GM10847 (cell line): Measurements from ENCODE around the gene GTF2H3.

Experiments
- POLR2A ChIP-seq: IDR thresholded peaks from 2 replicates; pipeline ENCODE4 v1.6.1; 2011; ENCODE audit not compliant: insufficient read length; ENCODE audit errors: extremely low read depth

Gene GTF2H3

DNA sequence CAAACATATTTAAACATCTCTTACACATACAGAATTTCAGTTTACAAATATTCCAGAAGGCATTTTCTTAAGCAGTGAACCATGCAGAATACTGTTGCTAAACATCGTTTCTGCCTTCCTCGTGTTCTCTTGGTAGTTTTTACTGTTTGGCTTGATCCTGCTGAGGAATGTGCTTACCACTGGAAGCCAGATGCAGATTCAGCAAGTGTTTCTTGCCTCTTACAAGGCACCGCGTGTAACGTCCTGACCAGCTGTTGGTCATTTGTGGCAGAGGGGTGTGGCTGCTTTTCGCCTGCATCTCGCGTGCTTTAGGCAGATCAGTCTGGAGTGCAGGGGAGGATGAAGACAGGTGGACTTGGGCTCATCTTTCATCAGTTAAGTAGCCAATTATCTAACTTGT, 12.5 kb upstream of the GTF2H3 start:
- TF ChIP-seq POLR2A = no peak

DNA sequence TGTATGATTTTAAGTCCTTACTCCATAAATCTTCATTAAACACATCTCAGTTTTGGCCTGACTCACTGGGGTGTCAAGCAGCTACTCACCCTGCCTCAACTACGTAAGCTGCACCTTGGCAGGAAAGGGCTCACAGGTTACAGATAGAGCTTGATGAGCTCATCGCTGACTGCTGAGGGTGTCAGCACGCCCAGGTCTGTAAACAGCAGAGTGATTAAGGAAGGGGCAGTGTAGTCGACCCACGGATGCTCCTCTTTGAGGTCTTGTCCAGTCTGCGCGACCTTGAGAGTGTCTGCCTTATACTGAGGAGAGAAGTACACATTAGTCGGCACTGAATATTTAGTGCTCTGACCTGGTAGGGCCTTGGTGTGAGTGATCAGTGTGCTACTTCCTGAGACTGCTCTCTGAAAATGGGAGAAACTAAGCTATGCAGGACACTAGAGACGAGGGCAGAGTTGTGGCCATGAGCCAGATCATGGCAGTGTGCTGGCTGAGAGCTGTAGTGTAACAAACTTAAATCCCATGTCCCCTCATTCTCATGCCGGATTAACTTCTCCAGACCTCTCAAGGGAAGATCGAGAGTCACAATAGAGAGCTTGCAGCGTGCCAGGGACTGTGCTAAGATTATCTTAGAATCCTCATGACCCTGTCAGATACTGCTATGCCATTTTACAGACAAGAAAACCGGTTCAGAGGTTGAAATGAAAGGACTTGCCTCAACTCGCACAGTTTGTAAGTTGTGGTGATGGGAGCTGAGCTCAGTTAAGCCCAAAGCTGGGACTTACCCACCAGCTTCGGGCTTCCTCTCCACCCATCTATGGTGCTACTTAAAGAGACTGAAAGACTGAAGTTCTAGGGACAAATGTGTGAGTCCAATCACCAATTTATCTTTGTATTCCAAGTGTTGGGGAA, 11.8 kb upstream of the GTF2H3 start:
- no peak for TF ChIP-seq POLR2A

DNA sequence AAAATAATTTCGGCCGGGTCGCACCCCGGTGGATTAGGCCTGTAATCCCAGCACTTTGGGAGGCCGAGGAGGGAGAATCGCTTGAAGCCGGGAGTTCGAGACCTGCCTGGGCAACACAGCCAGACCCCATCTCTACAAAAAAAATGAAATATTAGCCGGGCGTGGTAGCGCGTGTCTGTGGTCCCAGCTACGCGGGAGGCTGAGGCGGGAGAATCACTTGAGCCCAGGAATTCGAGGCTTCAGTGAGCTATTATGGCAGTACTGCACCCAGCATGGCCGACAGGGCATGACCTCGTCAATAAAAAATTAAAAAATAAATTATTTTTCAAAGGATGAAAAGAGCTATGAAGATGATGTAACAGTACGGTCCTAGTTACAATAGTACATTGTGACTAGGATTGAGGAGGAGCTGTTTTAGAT, 523 bp downstream of the GTF2H3 start:
- TF ChIP-seq POLR2A = no peak

DNA sequence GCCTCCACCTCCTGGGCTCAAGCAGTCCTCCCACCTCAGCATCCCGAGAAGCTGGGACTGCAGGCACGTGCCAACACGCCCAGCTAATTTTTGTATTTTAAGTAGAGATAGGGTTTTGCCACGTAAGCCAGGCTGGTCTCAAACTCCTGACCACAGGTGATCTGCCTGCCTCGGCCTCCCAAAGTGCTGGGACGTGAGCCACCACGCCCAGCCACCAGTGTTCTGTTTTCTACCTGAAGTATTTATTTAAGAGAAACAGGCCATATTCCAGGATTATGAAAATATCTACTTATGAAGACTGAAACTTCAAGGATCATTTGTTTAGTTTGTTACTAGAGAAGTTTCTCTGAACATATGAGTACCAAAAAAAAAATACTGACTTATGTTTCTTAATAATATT, 10.3 kb downstream of the GTF2H3 start:
- no peak for TF ChIP-seq POLR2A

DNA sequence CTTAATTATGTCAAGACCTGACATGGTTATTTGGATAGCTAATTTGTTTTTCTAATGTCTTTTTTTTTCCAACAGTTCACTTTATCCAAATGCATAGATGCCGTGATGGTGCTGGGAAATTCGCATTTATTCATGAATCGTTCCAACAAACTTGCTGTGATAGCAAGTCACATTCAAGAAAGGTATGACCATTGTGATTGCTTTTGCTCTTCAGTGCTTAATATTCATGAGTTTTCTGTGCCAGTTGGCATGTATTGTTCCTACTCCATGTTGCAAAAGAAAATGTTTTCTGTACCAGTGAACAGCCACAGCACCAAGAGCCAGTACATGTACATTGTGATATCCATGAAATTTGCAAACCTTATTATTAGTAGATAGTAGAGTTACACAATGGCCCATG, 11.8 kb downstream of the GTF2H3 start:
- TF ChIP-seq POLR2A = no peak

DNA sequence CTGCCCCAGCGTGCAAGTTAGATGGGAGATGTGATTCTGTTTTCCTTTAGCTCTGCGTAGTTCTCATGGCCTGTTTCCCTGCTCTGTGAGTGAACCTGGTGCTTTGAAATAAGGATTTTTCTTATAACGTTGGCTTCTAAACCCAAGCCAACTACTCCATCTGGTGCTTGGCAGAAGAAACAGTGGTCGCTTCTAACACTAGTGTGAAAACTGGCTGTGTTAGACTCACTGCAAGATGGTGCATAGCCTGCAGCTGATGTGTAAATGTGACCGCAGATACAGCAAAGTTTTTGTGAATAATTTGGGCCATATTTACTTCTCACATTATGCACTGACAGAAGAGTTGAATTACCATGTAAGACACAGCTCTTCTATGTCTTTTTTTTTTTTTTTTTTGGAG, 12.2 kb downstream of the GTF2H3 start:
- no peak for TF ChIP-seq POLR2A

DNA sequence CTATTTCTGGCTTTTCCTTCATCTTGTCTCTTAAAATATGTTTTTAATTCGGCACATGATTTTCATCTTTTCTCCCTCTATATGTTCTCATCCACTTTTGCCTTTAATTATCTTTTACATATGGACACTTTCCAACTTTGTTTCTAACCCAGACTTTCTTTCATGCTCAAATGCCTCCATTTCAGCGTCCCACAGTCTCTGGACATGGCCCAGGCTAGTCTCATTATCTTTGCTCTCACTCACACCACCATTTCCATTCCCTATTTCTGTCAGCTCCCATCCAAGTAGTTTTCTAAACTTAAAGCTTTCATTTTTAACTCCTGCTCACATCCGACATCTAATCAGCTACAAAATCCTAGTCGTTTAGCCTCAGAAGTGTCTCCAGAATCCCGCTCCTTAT, 14.8 kb downstream of the GTF2H3 start:
- no peak for TF ChIP-seq POLR2A

DNA sequence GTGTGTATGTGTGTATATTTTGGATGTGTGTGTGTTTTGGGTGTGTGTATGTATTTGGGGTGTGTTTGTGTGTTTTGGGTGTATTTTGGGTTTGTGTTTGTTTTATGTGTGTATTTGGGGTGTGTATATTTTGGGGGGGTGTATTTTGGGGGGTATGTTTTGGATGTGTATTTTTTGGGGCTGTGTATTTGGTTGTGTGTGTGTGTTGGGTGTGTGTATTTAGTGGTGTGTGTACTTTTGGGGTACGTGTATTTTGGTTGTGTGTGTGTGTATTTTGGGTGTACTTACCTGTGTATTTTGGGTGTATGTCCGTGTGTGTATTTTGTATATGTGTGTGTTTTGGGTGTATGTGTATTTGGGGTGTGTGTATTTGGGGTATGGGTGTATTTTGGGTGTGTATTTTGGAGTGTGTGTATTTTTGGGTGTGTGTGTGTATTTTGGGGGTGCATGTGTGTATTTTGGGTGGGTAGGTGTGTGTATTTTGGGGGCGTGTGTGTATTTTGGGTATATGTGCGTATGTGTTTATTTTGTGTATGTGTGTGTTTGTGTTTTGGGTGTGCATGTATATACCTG, 20.6 kb downstream of the GTF2H3 start:
- TF ChIP-seq POLR2A = no peak

DNA sequence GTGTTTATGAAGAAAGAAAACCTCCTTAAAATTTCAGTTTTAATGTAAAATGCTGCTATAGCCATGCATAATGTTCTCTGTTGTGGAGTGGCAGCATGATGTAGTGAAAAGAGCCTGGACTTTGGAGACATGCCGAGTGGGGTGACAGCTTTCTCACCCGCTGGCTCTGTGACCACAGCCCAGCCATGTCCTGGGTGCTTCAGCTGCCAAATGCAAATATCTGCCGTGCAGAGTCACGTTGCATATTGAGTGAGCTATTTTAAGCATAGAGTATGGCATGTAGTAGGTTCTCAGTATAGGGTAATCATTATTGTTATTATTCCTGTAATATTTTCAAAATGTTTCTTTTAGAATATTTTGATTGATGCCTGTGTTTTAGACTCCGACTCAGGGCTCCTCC, 21.8 kb downstream of the GTF2H3 start:
- no peak for TF ChIP-seq POLR2A

DNA sequence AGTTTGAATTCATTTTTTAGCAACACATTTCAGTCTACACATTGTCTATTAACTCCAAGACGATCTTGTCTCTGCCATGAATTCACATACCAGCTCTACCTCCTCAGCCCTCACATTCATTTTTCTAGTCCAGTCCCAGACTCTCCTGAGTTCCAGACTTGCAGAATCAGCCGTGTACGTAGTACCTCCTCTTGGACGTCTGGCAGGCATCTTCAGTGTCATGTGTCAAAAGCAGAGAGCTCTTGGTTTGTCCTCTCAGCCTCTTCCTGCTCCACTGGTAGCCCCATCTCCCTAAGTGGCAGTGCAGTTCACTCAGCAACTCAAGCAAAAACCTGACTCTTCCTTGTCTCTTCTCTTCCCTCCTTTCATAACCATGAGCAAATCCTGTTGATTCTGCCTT, 22.8 kb downstream of the GTF2H3 start:
- TF ChIP-seq POLR2A = no peak

DNA sequence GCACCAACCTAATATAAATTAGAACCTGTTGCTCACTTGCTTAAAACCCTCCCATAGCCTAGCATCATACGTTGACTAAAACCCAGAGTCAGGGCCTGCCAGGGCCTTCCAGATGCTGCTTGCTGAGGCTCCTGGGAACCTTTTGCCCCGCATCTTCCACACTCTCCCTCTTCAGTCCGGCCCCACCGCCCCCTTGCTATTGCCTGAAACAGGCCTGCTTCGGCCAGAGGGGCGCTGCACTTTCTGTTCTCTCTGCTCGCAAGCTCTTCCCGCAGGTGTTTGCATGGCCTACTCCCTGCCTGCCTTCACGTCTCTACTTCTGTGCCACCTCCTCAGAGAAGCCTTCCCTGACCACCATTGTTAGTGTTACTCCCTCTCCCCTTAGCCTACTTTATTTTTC, 23.6 kb downstream of the GTF2H3 start:
- TF ChIP-seq POLR2A = no peak

DNA sequence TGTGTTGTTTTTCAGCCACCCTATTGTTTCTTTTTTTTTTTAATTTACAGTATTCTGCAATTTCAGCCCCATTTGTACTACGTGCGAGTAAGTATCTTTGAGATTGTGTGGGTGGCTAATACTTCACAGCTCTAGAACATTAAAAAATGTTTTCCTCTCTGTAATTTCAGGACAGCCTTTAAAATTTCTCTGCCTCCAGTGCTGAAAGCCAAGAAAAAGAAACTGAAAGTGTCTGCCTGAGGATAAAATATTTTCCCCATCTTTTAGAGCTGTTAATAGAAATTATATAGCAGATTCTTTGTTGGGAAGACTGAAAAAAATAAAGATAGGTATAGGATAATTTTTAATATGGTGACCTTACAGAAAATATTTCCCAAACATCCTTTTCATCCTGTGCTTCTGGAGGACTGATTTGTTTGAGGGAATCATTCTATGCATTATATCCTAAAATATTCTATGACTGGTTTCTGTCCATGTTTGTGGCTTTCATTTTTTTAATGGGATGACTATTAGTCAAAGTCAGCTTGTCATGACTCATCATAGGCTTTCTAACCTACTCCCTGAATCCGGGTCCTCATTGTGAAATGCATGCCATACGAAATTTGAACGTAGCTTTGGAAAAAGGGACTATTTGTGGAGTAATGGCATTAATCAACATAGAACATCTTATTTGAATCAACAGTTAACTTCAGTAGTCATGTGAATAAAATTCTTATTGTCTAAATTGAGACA, 26.5 kb downstream of the GTF2H3 start:
- no peak for TF ChIP-seq POLR2A

DNA sequence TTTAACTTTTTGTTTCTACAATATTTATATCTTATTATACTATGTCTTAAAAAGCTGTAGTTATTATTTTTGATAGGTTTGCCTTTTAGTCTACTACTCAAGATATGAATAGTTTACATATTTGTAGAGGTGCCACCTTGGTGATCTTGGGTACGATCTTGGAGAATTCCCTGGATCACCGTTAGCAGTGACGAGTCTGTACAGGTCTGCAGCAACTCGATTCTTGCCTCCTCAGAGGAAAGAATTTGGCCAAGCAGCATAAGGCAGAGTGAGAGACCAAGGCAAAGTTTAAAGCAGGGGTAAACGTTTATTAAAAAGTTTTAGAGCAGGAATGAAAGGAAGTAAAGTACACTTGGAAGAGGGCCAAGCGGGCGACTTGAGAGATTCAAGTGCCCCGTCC, 34.1 kb downstream of the GTF2H3 start:
- no peak for TF ChIP-seq POLR2A

DNA sequence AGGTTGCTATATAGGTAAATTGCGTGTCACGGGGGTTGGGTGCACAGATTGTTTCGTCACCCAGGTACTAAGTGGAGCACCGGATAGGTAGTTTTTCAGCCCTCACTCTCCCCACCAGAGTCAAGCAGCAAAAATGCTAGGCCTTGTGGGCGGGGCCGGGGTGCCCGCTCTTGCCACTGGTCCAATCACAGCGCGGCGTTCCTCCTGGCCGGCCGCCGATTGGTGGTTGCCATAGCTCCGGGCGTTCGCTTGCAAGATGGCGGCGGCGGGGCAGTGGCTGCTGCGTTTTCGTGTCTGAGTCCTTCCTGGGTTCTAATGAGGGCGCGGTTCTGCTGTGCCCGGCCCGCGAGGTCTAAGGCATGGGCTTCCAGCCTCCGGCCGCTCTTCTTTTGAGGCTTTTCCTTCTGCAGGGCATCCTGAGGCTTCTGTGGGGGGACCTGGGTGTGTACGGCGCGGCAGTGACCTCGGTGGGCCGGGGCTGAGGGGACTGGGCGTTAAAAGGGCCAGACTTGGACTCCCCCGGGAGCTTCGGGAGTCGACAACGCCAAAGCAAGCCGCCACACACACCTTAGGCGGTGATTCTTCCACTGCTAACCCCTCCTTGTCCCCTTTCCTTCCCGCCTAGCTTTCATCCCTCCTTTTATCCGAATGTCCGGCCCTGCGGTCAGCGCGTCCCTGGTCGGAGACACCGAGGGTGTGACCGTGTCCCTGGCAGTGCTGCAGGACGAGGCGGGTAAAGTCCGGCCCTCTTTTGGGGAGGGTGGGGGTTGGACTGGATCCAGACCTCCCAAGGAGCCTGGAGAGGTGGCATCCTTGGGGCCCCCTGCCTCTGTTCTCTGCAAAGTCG, 37.5 kb downstream of the GTF2H3 start, which contains the start of gene TCTN2:
TSS of gene TCTN2 (plus strand) at position 232 of the 847 bp plus-strand sequence. CDS start at position 360, 128 bp downstream.
- TF ChIP-seq POLR2A = no peak

DNA sequence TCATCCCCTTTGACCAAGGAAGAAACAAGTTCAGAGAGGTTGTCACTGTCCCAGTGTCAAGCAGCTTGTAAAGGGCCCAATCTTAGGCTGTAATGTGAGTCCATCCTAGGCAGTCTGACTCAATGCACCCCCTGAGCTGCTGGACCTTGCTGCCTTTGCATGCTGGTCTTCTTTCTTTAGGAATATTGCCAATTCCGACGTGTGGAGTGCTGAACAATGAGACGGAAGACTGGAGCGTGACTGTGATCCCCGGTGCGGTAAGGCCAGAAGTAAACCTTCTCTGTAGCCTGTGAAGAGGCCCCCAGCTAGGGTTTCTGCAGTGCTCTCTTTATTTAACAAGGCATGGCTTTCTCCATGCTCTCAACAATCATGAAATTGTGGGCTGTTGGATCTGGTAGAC, 38.2 kb downstream of the GTF2H3 start:
- no peak for TF ChIP-seq POLR2A
